OCI-LY7 (cell line): Measurements from ENCODE around the gene ZNF581.

Experiments used
- CTCF ChIP-seq: fragments of 200-600 bp; sonication (generic); conservative IDR thresholded peaks from 2 replicates; pipeline ENCODE4 v1.5.1; 2014; ENCODE audit warnings: mild to moderate bottlenecking, antibody characterized with exemption, low read length, moderate library complexity, mixed read lengths
- EZH2phosphoT487 ChIP-seq: fragments of 200-600 bp; sonication (generic); IDR thresholded peaks from 2 replicates; pipeline ENCODE4 v1.6.1; 2018; ENCODE audit warnings: low read depth, borderline replicate concordance, mild to moderate bottlenecking, mixed run types, antibody characterized with exemption, low read length, moderate library complexity, mixed read lengths

- TF ChIP-seq CTCF (no peak), EZH2phosphoT487 (no peak)
Measured at GRCh38 chr19:55666343-55667005, 23.0 kb downstream of the ZNF581 start.
